Testis (tissue), 2 donors: ENCODE data around the gene RGS13.

Experiments
- POLR2A ChIP-seq: fragments of 450-650 bp; IDR thresholded peaks from one replicate; pipeline ENCODE4 v1.6.1; 2017; ENCODE audit warnings: antibody characterized with exemption, mild to moderate bottlenecking, moderate library complexity
- TF ChIP-seq, protein P1 (sequence below), 3 experiments: fragments of 450-650 bp in 2 of 3; fragments of 200-600 bp in 1 of 3; sonication (generic) in 1 of 3; IDR thresholded peaks; one replicate each; pipeline ENCODE4 v1.5.1; 2016 to 2019; ENCODE audit warnings: antibody characterized with exemption in 3 of 3, mild to moderate bottlenecking in 2 of 3, moderate library complexity in 1 of 3

DNA sequence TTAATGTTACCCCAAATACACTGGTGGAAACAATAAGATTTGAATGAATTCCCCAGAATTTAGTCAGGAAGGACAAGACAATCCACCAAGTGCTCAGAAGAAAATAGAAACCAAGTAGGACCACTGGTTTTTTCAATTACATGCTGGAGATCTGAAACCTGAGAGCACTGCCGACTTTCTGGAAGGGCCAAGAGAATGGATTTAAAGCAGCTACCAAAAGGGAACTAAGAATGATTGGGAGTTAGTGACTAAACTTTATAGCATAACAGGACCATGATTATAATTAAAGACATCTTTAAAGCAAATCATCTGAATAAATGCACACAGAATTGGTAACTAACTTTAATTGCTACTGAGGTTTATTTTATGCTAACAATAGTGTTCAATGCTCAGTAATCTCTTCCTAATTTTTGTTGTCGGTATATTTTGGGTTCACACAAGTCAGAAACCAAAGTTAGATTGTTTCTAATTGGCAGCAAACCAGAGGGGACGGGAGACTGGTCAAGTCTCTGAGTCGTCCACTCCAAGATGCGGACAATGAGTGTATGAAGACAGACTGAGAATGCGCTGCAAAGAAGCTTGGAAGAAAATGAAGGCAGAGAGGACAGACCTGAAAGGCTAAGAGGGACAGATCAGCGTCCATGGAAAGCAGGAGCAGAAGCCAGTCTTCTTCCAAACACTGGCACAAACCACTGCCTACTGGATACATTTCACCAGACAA, 2.3 kb upstream of the RGS13 start:
- TF ChIP-seq POLR2A: no peak
- TF ChIP-seq, protein P1, sequence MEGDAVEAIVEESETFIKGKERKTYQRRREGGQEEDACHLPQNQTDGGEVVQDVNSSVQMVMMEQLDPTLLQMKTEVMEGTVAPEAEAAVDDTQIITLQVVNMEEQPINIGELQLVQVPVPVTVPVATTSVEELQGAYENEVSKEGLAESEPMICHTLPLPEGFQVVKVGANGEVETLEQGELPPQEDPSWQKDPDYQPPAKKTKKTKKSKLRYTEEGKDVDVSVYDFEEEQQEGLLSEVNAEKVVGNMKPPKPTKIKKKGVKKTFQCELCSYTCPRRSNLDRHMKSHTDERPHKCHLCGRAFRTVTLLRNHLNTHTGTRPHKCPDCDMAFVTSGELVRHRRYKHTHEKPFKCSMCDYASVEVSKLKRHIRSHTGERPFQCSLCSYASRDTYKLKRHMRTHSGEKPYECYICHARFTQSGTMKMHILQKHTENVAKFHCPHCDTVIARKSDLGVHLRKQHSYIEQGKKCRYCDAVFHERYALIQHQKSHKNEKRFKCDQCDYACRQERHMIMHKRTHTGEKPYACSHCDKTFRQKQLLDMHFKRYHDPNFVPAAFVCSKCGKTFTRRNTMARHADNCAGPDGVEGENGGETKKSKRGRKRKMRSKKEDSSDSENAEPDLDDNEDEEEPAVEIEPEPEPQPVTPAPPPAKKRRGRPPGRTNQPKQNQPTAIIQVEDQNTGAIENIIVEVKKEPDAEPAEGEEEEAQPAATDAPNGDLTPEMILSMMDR (IDR thresholded peaks at IDR 0.05): no peak
